Measurements from ENCODE around the gene IL2RA. TPM values are rescaled to one million over a fixed set of nuclear protein-coding genes. Genes with fewer than 3 reads are reported as not detected.

IL2RA gene
- polyA plus RNA-seq, 1 experiment, result not detected

- ChIA-PET CTCF (interaction anchor here (1.3 kb wide), 1 partner anchor 78 kb away, joined by 4 read pairs; the partner anchor contains the start of gene RBM17), POLR2A (no interaction called here)
- peaks cover 3% of the 10 kb centered on the region for H3K27me3 ChIP-seq (ENCODE audit: control insufficient read depth, insufficient read depth, low read length)
- no peak for TF ChIP-seq CTCF (IDR thresholded peaks at IDR 0.05; ENCODE audit: low read depth, low read length)
- H3K4me3 ChIP-seq (ENCODE audit: low read depth, low read length), result no peak overlapping the region
- peaks cover 4% of the 10 kb centered on the region; the same call in 1 of the 2 replicates for H3K9me3 ChIP-seq (ENCODE audit: control insufficient read depth, insufficient read depth, low read length)
- H3K27ac ChIP-seq (ENCODE audit: low read depth, low read length), result no peak overlapping the region
- DNase-seq (ENCODE audit: low read depth, low spot score), result no peak
Measured at GRCh38 chr10:6011558-6011957, 50.6 kb downstream of the IL2RA start.

GRCh38 chr10:6010569-6010968 is 51.6 kb downstream of the IL2RA start:
- DNase-seq (ENCODE audit: low read depth, low spot score), result no peak

GRCh38 chr10:6009961-6010360 is 52.2 kb downstream of the IL2RA start:
- Histone ChIP-seq H3K4me3 (ENCODE audit: low read depth, low read length) (no peak overlapping the region), H3K27ac (ENCODE audit: low read depth, low read length) (no peak overlapping the region), H3K9me3 (ENCODE audit: control insufficient read depth, insufficient read depth, low read length) (peaks cover 4% of the 10 kb centered on the region; the same call in 1 of the 2 replicates), H3K27me3 (ENCODE audit: control insufficient read depth, insufficient read depth, low read length) (peaks cover 5% of the 10 kb centered on the region)
- POLR2A ChIA-PET, result interaction anchor here (0.6 kb wide), 2 partner anchors 83 to 387 kb away, joined by 4 read pairs; no protein-coding TSS in a partner anchor
- CTCF ChIA-PET, result interaction anchor here (0.7 kb wide), 1 partner anchor 54 kb away, joined by 4 read pairs; no protein-coding TSS in a partner anchor
- no peak for DNase-seq (ENCODE audit: low read depth, low spot score)
- TF ChIP-seq CTCF (IDR thresholded peaks at IDR 0.05; ENCODE audit: low read depth, low read length), result no peak

More at GRCh38 chr10:6010569-6010968, 51.6 kb downstream of the IL2RA start:
- no peak overlapping the region for H3K4me3 ChIP-seq (ENCODE audit: low read depth, low read length)
- H3K27ac ChIP-seq (ENCODE audit: low read depth, low read length), result no peak overlapping the region
- CTCF ChIA-PET, result interaction anchor here (0.7 to 1.3 kb wide), 3 partner anchors 54 to 79 kb away, joined by 4 to 9 read pairs (median 4); partner anchors contain the start of gene RBM17
- peaks cover 4% of the 10 kb centered on the region; the same call in 1 of the 2 replicates for H3K9me3 ChIP-seq (ENCODE audit: control insufficient read depth, insufficient read depth, low read length)
- POLR2A ChIA-PET, result no interaction called here
- no peak for TF ChIP-seq CTCF (IDR thresholded peaks at IDR 0.05; ENCODE audit: low read depth, low read length)
- peaks cover 3% of the 10 kb centered on the region for H3K27me3 ChIP-seq (ENCODE audit: control insufficient read depth, insufficient read depth, low read length)

- peak; percentile 32 for DNase-seq (ENCODE audit: low read depth, low spot score)
- H3K27ac ChIP-seq (ENCODE audit: low read depth, low read length), result no peak overlapping the region
- H3K4me3 ChIP-seq (ENCODE audit: low read depth, low read length), result peak overlapping the region; percentile 47
- TF ChIP-seq CTCF (IDR thresholded peaks at IDR 0.05; ENCODE audit: low read depth, low read length), result no peak
- peaks cover 4% of the 10 kb centered on the region; the same call in 1 of the 2 replicates for H3K9me3 ChIP-seq (ENCODE audit: control insufficient read depth, insufficient read depth, low read length)
- ChIA-PET CTCF (interaction anchor here (0.9 kb wide), 1 partner anchor 15 kb away, joined by 3 read pairs; no protein-coding TSS in a partner anchor), POLR2A (no interaction called here)
- H3K27me3 ChIP-seq (ENCODE audit: control insufficient read depth, insufficient read depth, low read length), result peaks cover 5% of the 10 kb centered on the region
Measured at GRCh38 chr10:6009150-6009549, 53.0 kb downstream of the IL2RA start.

GRCh38 chr10:6008497-6009142 is 53.5 kb downstream of the IL2RA start:
- peaks cover 4% of the 10 kb centered on the region; the same call in 1 of the 2 replicates for H3K9me3 ChIP-seq (ENCODE audit: control insufficient read depth, insufficient read depth, low read length)
- H3K27me3 ChIP-seq (ENCODE audit: control insufficient read depth, insufficient read depth, low read length), result peaks cover 5% of the 10 kb centered on the region
- CTCF ChIA-PET, result interaction anchor here (0.9 kb wide), 1 partner anchor 15 kb away, joined by 3 read pairs; no protein-coding TSS in a partner anchor
- POLR2A ChIA-PET, result interaction anchor here (0.7 kb wide), 1 partner anchor 10 kb away, joined by 3 read pairs; no protein-coding TSS in a partner anchor
- no peak overlapping the region for H3K27ac ChIP-seq (ENCODE audit: low read depth, low read length)
- DNase-seq (ENCODE audit: low read depth, low spot score), result no peak
- peak overlapping the region; percentile 47 for H3K4me3 ChIP-seq (ENCODE audit: low read depth, low read length)
- TF ChIP-seq CTCF (IDR thresholded peaks at IDR 0.05; ENCODE audit: low read depth, low read length), result no peak

All from AG04450 (cell line).